Measurements from ENCODE around the gene IL34. TPM values are rescaled to one million over a fixed set of nuclear protein-coding genes. Genes with fewer than 3 reads are reported as not detected.
A peak's percentile ranks its signal among the peaks of the same experiment; 100 is the strongest.

The IL34 gene
- total RNA-seq, 1 experiment from 2014 or later, result 4.4 TPM

DNA sequence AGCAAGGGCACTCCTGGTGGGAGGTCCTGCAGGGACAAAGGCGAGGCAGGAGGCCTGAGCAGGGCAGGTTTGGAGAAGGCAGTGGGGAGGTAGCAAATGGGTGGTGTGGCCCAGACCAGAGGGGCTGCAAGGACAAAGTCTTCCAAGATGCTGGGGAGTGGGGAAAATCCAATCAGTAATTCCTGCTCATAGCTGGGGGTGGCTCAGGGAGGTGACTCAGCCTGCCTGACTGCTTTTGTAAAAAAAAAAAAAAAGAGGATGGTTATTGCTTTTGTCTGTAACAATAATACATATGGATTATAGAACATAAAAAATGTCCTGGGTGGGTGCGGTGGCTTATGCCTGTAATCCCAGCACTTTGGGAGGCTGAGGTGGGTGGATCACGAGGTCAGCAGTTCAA is 5.2 kb downstream of the IL34 start:
- Histone ChIP-seq H3K23ac (ENCODE audit: insufficient read length, low read depth, low read length) (no peak overlapping the region), H2AK5ac (ENCODE audit: insufficient read length, low read length) (no peak overlapping the region), H3K23me2 (ENCODE audit: insufficient read length, low read depth, low read length, poor library complexity, severe bottlenecking) (no peaks in the 10 kb centered on the region), H3K27ac (ENCODE audit: insufficient read length, low read depth, low read length) (no peak overlapping the region), H3K27me3 (ENCODE audit: insufficient read depth, low read length) (no peaks in the 10 kb centered on the region), H2AFZ (ENCODE audit: low read length) (no peak overlapping the region), H4K91ac (ENCODE audit: insufficient read length, low read depth, low read length) (no peak overlapping the region), H2BK12ac (ENCODE audit: insufficient read length, low read depth, low read length) (no peak overlapping the region), H3K79me2 (ENCODE audit: insufficient read depth, low read length) (no peaks in the 10 kb centered on the region), H3K9ac (ENCODE audit: extremely low read depth, insufficient read length, low read length) (no peak overlapping the region), H3K18ac (ENCODE audit: insufficient read length, low read depth, low read length) (no peak overlapping the region), H3K14ac (ENCODE audit: insufficient read depth, low read length) (no peak overlapping the region), H3K4me1 (ENCODE audit: insufficient read depth, low read length) (no peaks in the 10 kb centered on the region), H4K5ac (ENCODE audit: insufficient read length, low read depth, low read length) (no peak overlapping the region), H4K20me1 (ENCODE audit: control insufficient read depth, insufficient read depth, insufficient read length) (no peaks in the 10 kb centered on the region), H2BK120ac (ENCODE audit: low read depth, low read length, poor library complexity, severe bottlenecking) (no peak overlapping the region), H3K4me2 (ENCODE audit: insufficient read depth, insufficient read length, low read length) (no peak overlapping the region), H2BK20ac (ENCODE audit: low read depth, low read length, poor library complexity, severe bottlenecking) (no peak overlapping the region), H3K56ac (ENCODE audit: insufficient read length, low read depth, low read length) (no peak overlapping the region), H2BK5ac (ENCODE audit: insufficient read length, low read length) (no peak overlapping the region), H4K8ac (replicated peaks; ENCODE audit: insufficient read length, low read depth, low read length) (no peak overlapping the region), H2BK15ac (ENCODE audit: low read depth, low read length) (no peak overlapping the region), H3K79me1 (ENCODE audit: insufficient read depth, low read depth, low read length, poor library complexity, severe bottlenecking) (no peaks in the 10 kb centered on the region), H3K9me3 (ENCODE audit: control insufficient read depth, low read depth, low read length) (no peaks in the 10 kb centered on the region), H3T11ph (ENCODE audit: low read length) (no peak overlapping the region), H3K4ac (ENCODE audit: low read depth, low read length) (no peak overlapping the region)
- Mint-ChIP-seq H3K27ac (peak overlapping the region; percentile 15 to 96 (median 88); a peak in 4 of 7 replicates), H3K9me3 (peaks cover 4 to 6% of the 10 kb centered on the region in 2 experiments; a peak in 2 of 5 replicates), H3K4me1 (peaks cover 10 to 17% of the 10 kb centered on the region in 2 experiments), H3K27me3 (ENCODE audit: low read depth) (no peaks in the 10 kb centered on the region; the same call in 1 of the 2 replicates), H3K4me3 (peak overlapping the region in 1 of 2 experiments; percentile 62; a peak in 2 of 5 replicates), H3K36me3 (ENCODE audit: insufficient read depth in 1 of 3, low read depth in 3 of 3) (peaks cover 0 to 11% (median 6%) of the 10 kb centered on the region in 3 experiments; a peak in 6 of 7 replicates)
- TF ChIP-seq, protein P1, sequence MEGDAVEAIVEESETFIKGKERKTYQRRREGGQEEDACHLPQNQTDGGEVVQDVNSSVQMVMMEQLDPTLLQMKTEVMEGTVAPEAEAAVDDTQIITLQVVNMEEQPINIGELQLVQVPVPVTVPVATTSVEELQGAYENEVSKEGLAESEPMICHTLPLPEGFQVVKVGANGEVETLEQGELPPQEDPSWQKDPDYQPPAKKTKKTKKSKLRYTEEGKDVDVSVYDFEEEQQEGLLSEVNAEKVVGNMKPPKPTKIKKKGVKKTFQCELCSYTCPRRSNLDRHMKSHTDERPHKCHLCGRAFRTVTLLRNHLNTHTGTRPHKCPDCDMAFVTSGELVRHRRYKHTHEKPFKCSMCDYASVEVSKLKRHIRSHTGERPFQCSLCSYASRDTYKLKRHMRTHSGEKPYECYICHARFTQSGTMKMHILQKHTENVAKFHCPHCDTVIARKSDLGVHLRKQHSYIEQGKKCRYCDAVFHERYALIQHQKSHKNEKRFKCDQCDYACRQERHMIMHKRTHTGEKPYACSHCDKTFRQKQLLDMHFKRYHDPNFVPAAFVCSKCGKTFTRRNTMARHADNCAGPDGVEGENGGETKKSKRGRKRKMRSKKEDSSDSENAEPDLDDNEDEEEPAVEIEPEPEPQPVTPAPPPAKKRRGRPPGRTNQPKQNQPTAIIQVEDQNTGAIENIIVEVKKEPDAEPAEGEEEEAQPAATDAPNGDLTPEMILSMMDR (conservative IDR thresholded peaks at IDR 0.05), result no peak
- no peak for DNase-seq
- WGBS (ENCODE audit: extremely low coverage, insufficient read length, low lambda C conversion rate), result no CpG with 5 or more reads among the region's 3 CpGs

All from H9 (cell line).